Gastroesophageal sphincter (tissue), 4 donors: ENCODE measurements around the gene ENPEP. TPM values are rescaled to one million over a fixed set of nuclear protein-coding genes. Genes with fewer than 3 reads are reported as not detected.

ENCODE experiments used
- ATAC-seq: fragments of 150-250 bp; one replicate; pipeline ENCODE4 v1.9.1; 2016; ENCODE audit warnings: mild to moderate bottlenecking, moderate library complexity
- H3K27ac ChIP-seq, 4 donors: fragments of 200-600 bp; sonication (generic) in 3 of 4; 1 replicate in 3 of 4; 2 replicates in 1 of 4; pipeline ENCODE4 v1.5.1; 2016 to 2019
- H3K27me3 ChIP-seq: fragments of 200-600 bp; sonication (generic); one replicate; pipeline ENCODE4 v1.5.1; 2019
- H3K36me3 ChIP-seq, 2 donors: fragments of 200-600 bp; sonication (generic); one replicate each; pipeline ENCODE4 v1.5.1; 2019; ENCODE audit warnings: control low read depth in 1 of 2
- H3K4me1 ChIP-seq, 3 donors: fragments of 200-600 bp; sonication (generic); 1 replicate in 2 of 3; 2 replicates in 1 of 3; pipeline ENCODE4 v1.5.1; 2016 to 2019; ENCODE audit warnings: control low read depth in 2 of 3
- H3K4me3 ChIP-seq, 2 donors: fragments of 200-600 bp; sonication (generic); one replicate each; pipeline ENCODE4 v1.5.1; 2019; ENCODE audit warnings: mild to moderate bottlenecking in 1 of 2, moderate library complexity in 1 of 2
- H3K9me3 ChIP-seq, 3 donors: fragments of 200-600 bp; sonication (generic); one replicate each; pipeline ENCODE4 v1.5.1; 2017 to 2019; ENCODE audit warnings: control low read depth in 2 of 3
- EP300 ChIP-seq: sonication (generic); formaldehyde crosslinking; IDR thresholded peaks from one replicate; pipeline ENCODE4 v1.6.1; 2017; ENCODE audit warnings: antibody characterized with exemption, mild to moderate bottlenecking
- POLR2A ChIP-seq, 2 donors: fragments of 450-650 bp; IDR thresholded peaks; one replicate each; pipeline ENCODE4 v1.6.1; 2017; ENCODE audit warnings: antibody characterized with exemption in 2 of 2, mild to moderate bottlenecking in 2 of 2, moderate library complexity in 1 of 2
- POLR2AphosphoS5 ChIP-seq: sonication (generic); formaldehyde crosslinking; IDR thresholded peaks from one replicate; pipeline ENCODE4 v1.6.1; 2017; ENCODE audit warnings: antibody characterized with exemption
- WGBS, 2 donors: methylation state at CpG; one replicate each; pipeline ENCODE4 v1.1.5; 2018; ENCODE audit warnings: low coverage in 1 of 2; 5-methylcytosine and 5-hydroxymethylcytosine counted together
- total RNA-seq, 4 donors: library from RNA; depleted of rRNA; stranded (reverse); fragments of >200 nt; gene quantifications; one replicate each; pipeline ENCODE4 v1.1.0, GENCODE V29; 2016
- TF ChIP-seq, protein P1 (sequence below), 4 experiments: fragments of 200-600 bp in 2 of 4; fragments of 450-650 bp in 2 of 4; sonication (generic) in 1 of 4; IDR thresholded peaks; one replicate each; pipeline ENCODE4 v1.5.1; 2017 to 2019; ENCODE audit warnings: antibody characterized with exemption in 4 of 4, mild to moderate bottlenecking in 2 of 4, moderate library complexity in 2 of 4

ENPEP gene
- total RNA-seq, 4 donors from 2014 or later: 2.9 to 7.0 (median 6.3) TPM

GRCh38 chr4:110489901-110490508 is 14.1 kb downstream of the ENPEP start:
- TF ChIP-seq POLR2A (IDR thresholded peaks at IDR 0.05) (no peak), POLR2AphosphoS5 (no peak), EP300 (no peak)
- TF ChIP-seq, protein P1, sequence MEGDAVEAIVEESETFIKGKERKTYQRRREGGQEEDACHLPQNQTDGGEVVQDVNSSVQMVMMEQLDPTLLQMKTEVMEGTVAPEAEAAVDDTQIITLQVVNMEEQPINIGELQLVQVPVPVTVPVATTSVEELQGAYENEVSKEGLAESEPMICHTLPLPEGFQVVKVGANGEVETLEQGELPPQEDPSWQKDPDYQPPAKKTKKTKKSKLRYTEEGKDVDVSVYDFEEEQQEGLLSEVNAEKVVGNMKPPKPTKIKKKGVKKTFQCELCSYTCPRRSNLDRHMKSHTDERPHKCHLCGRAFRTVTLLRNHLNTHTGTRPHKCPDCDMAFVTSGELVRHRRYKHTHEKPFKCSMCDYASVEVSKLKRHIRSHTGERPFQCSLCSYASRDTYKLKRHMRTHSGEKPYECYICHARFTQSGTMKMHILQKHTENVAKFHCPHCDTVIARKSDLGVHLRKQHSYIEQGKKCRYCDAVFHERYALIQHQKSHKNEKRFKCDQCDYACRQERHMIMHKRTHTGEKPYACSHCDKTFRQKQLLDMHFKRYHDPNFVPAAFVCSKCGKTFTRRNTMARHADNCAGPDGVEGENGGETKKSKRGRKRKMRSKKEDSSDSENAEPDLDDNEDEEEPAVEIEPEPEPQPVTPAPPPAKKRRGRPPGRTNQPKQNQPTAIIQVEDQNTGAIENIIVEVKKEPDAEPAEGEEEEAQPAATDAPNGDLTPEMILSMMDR (IDR thresholded peaks at IDR 0.05): no peak
- Histone ChIP-seq H3K27me3 (no peaks in the 10 kb centered on the region), H3K4me3 (no peak overlapping the region), H3K27ac (no peak overlapping the region), H3K9me3 (no peaks in the 10 kb centered on the region), H3K4me1 (no peaks in the 10 kb centered on the region), H3K36me3 (no peaks in the 10 kb centered on the region)
- WGBS, 2 donors: 68 to 76% methylated on average over 6 of the region's 6 CpGs
- ATAC-seq: no peak

DNA sequence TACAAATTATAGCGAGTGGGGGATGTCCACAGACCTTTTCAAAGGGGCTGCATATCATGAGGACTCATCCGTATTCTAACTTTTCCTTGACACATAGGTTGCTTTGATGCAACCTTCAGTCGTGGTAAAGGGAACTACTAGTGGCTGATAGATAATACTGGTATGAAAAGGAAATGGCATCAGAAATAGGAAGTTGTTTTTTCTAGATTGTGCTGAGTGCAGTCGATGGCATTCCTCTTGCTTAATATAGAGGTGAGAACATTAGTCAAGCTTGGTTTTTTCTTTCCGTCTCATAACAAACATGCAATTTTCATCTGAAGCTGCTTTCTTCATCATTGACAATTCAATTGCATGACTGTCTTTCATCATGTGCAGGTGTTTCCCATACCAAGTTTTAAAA is 16.6 kb downstream of the ENPEP start:
- WGBS, 2 donors: 75 to 77% methylated on average over 5 of the region's 5 CpGs
- Histone ChIP-seq H3K27ac (no peak overlapping the region), H3K4me1 (no peaks in the 10 kb centered on the region), H3K9me3 (no peaks in the 10 kb centered on the region), H3K4me3 (no peak overlapping the region), H3K27me3 (no peaks in the 10 kb centered on the region), H3K36me3 (no peaks in the 10 kb centered on the region)
- TF ChIP-seq, protein P1 (IDR thresholded peaks at IDR 0.05): no peak
- no peak for TF ChIP-seq POLR2AphosphoS5
- no peak for ATAC-seq

DNA sequence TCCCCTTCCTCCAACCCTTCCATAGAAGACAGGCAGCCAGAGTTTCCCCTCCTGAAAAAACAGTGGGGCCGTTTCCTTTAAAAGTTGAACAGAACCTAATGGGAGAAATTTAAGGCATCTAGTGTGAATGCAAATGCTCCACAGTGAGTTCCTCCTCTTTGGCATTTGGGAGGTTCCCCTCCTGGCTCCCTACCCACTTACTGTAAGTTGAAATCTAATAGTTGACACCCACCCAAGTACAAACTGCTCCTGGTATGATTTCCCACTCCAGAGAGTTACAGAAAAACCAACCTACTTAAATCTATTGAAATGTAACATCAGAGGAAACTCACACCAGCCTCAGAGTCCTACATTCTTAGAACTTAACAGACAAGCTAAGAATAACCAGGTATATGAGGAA is 17.6 kb downstream of the ENPEP start:
- TF ChIP-seq POLR2AphosphoS5: no peak
- no peak for TF ChIP-seq EP300
- no peak for TF ChIP-seq POLR2A (IDR thresholded peaks at IDR 0.05)
- TF ChIP-seq, protein P1 (IDR thresholded peaks at IDR 0.05): no peak

DNA sequence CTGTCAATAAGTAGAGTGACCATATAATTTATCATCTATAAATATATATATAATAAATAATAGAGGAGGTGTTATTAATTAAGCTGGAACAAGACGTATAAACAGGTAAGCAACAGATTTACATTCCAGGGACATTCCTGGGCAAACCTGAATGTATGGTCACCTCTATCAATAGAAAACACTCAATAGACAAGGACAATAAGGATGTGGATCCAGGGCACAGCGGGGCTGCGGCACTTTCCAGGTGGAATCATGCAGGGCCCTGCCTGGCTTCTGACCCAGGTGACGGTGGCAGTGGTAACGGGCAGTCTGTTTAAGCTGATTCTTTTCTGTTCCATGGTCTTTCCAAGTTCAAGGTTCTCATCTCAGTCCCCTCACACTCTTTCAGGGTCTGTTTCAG is 22.5 kb downstream of the ENPEP start:
- 88 to 95% methylated on average over 5 of the region's 5 CpGs for WGBS, 2 donors
- no peaks in the 10 kb centered on the region for H3K9me3 ChIP-seq
- no peaks in the 10 kb centered on the region for H3K27me3 ChIP-seq
- no peaks in the 10 kb centered on the region for H3K4me1 ChIP-seq
- H3K27ac ChIP-seq: no peak overlapping the region
- ATAC-seq: no peak
- H3K36me3 ChIP-seq: no peaks in the 10 kb centered on the region
- TF ChIP-seq POLR2A (IDR thresholded peaks at IDR 0.05) (no peak), POLR2AphosphoS5 (no peak), EP300 (no peak)
- TF ChIP-seq, protein P1 (IDR thresholded peaks at IDR 0.05): no peak
- H3K4me3 ChIP-seq: no peak overlapping the region

More for the DNA sequence above, 17.6 kb downstream of the ENPEP start:
- Histone ChIP-seq H3K4me3 (no peak overlapping the region), H3K27me3 (no peaks in the 10 kb centered on the region), H3K9me3 (no peaks in the 10 kb centered on the region), H3K4me1 (no peaks in the 10 kb centered on the region), H3K27ac (no peak overlapping the region), H3K36me3 (no peaks in the 10 kb centered on the region)
- no peak for ATAC-seq
- WGBS, 2 donors: 50 to 67% methylated on average over 1 of the region's 1 CpG

GRCh38 chr4:110499126-110499525 is 23.2 kb downstream of the ENPEP start:
- ATAC-seq: no peak
- H3K36me3 ChIP-seq: no peaks in the 10 kb centered on the region
- TF ChIP-seq POLR2A (IDR thresholded peaks at IDR 0.05) (no peak), EP300 (no peak), POLR2AphosphoS5 (no peak)
- TF ChIP-seq, protein P1 (IDR thresholded peaks at IDR 0.05): no peak
- H3K4me1 ChIP-seq: peaks cover 0 to 5% (median 0%) of the 10 kb centered on the region in 3 donors
- H3K27me3 ChIP-seq: no peaks in the 10 kb centered on the region
- no peaks in the 10 kb centered on the region for H3K9me3 ChIP-seq
- H3K27ac ChIP-seq: no peak overlapping the region
- H3K4me3 ChIP-seq: no peak overlapping the region
- 54 to 55% methylated on average over 4 of the region's 4 CpGs for WGBS, 2 donors
